ENCODE data around the gene PTPRK.

Gene PTPRK

GRCh38 chr6:128395596-128395995, 124.8 kb downstream of the PTPRK start:
- in situ Hi-C loops (cut with MboI; ENCODE audit: low sequenced_read_pairs) = no loop called here

- in situ Hi-C loops (cut with MboI; ENCODE audit: low sequenced_read_pairs) = no loop called here
Measured at GRCh38 chr6:128395188-128395587, 125.2 kb downstream of the PTPRK start.

GRCh38 chr6:128394167-128394566, 126.2 kb downstream of the PTPRK start:
- in situ Hi-C loops (cut with MboI; ENCODE audit: low sequenced_read_pairs) = no loop called here

- in situ Hi-C loops (cut with MboI; ENCODE audit: low sequenced_read_pairs) = no loop called here
Measured at GRCh38 chr6:128389820-128390534, 130.4 kb downstream of the PTPRK start.

GRCh38 chr6:128388380-128388779, 132.0 kb downstream of the PTPRK start:
- in situ Hi-C loops (cut with MboI; ENCODE audit: low sequenced_read_pairs) = no loop called here

- in situ Hi-C loops (cut with MboI; ENCODE audit: low sequenced_read_pairs) = no loop called here
Measured at GRCh38 chr6:128380891-128381290, 139.5 kb downstream of the PTPRK start.

- in situ Hi-C loops (cut with MboI; ENCODE audit: low sequenced_read_pairs) = no loop called here
Measured at GRCh38 chr6:128379577-128379976, 140.8 kb downstream of the PTPRK start.

- in situ Hi-C loops (cut with MboI; ENCODE audit: low sequenced_read_pairs) = no loop called here
Measured at GRCh38 chr6:128376952-128377503, 143.4 kb downstream of the PTPRK start.

GRCh38 chr6:128371136-128371535, 149.3 kb downstream of the PTPRK start:
- in situ Hi-C loops (cut with MboI; ENCODE audit: low sequenced_read_pairs) = no loop called here

GRCh38 chr6:128370072-128370471, 150.3 kb downstream of the PTPRK start:
- in situ Hi-C loops (cut with MboI; ENCODE audit: low sequenced_read_pairs) = no loop called here

- in situ Hi-C loops (cut with MboI; ENCODE audit: low sequenced_read_pairs) = no loop called here
Measured at GRCh38 chr6:128368213-128368944, 152.0 kb downstream of the PTPRK start.

GRCh38 chr6:128367437-128367836, 153.0 kb downstream of the PTPRK start:
- in situ Hi-C loops (cut with MboI; ENCODE audit: low sequenced_read_pairs) = no loop called here

- in situ Hi-C loops (cut with MboI; ENCODE audit: low sequenced_read_pairs) = no loop called here
Measured at GRCh38 chr6:128365520-128366160, 154.8 kb downstream of the PTPRK start.

- in situ Hi-C loops (cut with MboI; ENCODE audit: low sequenced_read_pairs) = no loop called here
Measured at GRCh38 chr6:128364766-128365519, 155.5 kb downstream of the PTPRK start.

- in situ Hi-C loops (cut with MboI; ENCODE audit: low sequenced_read_pairs) = no loop called here
Measured at GRCh38 chr6:128363020-128363813, 157.2 kb downstream of the PTPRK start.

GRCh38 chr6:128361378-128361777, 159.0 kb downstream of the PTPRK start:
- in situ Hi-C loops (cut with MboI; ENCODE audit: low sequenced_read_pairs) = no loop called here

GRCh38 chr6:128358244-128358776, 162.1 kb downstream of the PTPRK start:
- in situ Hi-C loops (cut with MboI; ENCODE audit: low sequenced_read_pairs) = no loop called here

GRCh38 chr6:128357392-128358130, 162.8 kb downstream of the PTPRK start:
- in situ Hi-C loops (cut with MboI; ENCODE audit: low sequenced_read_pairs) = no loop called here

- in situ Hi-C loops (cut with MboI; ENCODE audit: low sequenced_read_pairs) = no loop called here
Measured at GRCh38 chr6:128352366-128352765, 168.0 kb downstream of the PTPRK start.

Data from HL-60/S4 treated with phorbol 12-myristate 13-acetate at 8.2 ng/mL for 4 days and 3 days (cell line).